Measurements from ENCODE around the gene LRMDA.

LRMDA gene

GRCh38 chr10:75431180-75432111, at the start of gene LRMDA:
Gene LRMDA (plus strand): TSS chr10:75431624.
- DNase-seq = no peak

GRCh38 chr10:75386128-75386527, 45.3 kb upstream of the LRMDA start:
- no peak for DNase-seq

- DNase-seq = no peak
These were observed 43.3 kb upstream of the LRMDA start for GRCh38 chr10:75388082-75388481.

- no peak for DNase-seq
These were observed 41.2 kb upstream of the LRMDA start for GRCh38 chr10:75390178-75390577.

GRCh38 chr10:75392271-75392670, 39.2 kb upstream of the LRMDA start:
- no peak for DNase-seq

DNA sequence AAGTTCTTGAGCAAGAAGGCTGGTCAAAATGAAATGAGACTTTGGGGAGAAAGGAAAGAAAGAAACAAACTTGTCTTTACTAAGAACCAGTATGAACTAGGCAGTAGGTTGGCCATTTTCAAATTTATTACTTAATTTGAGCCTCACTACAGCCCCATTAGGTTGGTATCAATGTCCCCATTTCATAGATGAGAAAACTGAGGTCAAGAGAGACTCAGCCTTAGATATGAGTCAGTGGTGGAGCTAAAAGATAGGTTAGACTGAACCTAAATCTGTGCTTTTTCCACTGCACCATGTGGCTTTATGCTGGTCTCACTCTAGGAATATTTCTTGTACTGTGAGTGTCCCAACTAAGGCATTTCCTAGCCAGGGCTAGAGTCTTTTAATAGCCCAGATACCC, 38.7 kb upstream of the LRMDA start:
- no peak for DNase-seq

DNA sequence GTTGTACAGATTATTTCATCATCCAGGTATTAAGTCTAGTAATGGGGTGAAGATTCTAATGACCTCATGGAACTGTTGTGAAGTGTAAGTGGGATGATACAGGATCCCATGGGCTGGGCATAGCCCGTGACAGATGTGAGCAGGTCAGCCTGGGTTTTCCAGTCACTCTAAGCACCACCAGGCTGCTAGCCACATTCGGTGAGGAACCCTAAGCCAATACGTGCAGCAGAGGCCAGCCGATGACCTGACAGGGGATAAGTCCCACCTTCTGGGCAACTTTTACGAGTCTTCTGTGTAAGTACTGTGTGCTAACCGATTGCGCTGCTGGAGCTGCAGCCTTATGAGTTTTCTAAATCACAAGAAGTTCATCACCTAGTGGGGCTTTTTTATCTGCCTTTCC, 37.2 kb upstream of the LRMDA start:
- no peak for DNase-seq

- no peak for DNase-seq
These were observed 36.1 kb upstream of the LRMDA start for GRCh38 chr10:75395066-75395931.

DNA sequence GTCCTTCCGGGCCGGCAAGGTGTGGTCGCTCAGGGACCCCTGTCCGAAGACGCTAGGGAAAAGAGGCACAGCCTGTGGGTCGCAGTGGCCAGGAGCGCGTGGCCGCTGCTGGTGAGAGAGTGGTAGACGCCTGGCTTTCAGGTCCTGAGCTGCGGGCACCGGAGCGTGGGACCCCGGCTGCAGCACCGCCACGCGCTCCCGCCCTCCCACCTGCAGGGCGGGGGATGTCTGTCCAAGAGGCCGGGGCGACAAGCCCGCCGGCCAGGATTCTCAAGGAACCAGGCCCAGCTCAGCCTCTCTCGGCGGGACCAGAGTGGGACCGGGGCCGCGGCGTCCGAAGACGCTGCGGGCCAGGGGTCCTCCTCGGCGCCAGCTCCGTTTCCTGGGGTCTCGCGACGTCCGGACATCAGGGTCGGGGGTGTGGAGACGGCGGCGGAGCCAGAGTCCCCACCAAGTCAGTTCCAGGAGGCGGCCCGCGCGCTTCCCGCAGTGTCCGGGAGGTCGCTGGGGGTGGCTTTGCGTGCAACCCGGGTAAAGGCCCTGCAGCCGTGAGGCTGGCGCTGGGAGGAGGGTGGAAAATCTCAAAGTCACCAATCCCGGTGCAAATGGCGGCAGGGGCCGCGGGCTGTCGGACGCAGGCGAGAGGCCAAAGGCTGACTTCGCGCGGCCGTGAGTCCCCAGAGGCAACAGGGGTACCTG, 35.3 kb upstream of the LRMDA start:
- DNase-seq = no peak

- DNase-seq = no peak
These were observed 34.6 kb upstream of the LRMDA start for GRCh38 chr10:75396631-75397495.

DNA sequence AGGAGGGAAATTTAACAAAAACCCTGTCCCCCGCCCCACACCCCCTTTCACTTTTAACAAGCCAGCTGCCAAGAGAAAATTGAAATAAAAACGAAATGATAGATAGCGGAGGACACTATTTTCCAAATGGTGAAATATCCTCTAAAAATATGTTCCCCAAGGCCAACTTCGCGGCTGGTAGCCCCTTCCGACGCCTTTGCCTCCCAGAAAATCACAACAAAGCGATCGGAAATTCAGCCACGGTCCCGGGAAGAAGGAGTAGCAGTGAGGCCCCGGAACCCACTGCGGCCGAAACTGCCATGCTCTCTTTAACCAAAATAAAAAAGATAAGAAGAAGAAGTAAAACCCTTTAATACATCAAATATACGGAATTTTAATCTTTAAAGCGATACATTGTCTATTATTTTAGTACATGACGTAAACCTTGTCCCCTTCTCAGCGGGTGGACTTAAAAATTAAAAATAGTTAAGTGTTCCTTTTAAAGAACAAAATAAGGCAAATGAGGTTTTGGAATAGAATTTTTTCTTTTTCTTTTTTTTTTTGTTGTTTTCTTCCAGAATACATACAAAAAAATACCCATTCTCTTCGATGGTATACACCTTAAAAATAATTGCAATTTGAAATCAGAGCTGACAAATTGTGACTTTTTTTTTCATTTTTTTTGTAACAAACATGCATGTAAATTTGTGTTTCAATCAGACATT, 33.8 kb upstream of the LRMDA start:
- no peak for DNase-seq

- DNase-seq = no peak
These were observed 33.2 kb upstream of the LRMDA start for GRCh38 chr10:75398200-75398691.

GRCh38 chr10:75398692-75399460, 32.5 kb upstream of the LRMDA start:
- no peak for DNase-seq

GRCh38 chr10:75399461-75400162, 31.8 kb upstream of the LRMDA start:
- peak; percentile 41 to 65 for DNase-seq

GRCh38 chr10:75400163-75400770, 31.2 kb upstream of the LRMDA start:
- DNase-seq = peak in 1 of 2 donors; percentile 44

DNA sequence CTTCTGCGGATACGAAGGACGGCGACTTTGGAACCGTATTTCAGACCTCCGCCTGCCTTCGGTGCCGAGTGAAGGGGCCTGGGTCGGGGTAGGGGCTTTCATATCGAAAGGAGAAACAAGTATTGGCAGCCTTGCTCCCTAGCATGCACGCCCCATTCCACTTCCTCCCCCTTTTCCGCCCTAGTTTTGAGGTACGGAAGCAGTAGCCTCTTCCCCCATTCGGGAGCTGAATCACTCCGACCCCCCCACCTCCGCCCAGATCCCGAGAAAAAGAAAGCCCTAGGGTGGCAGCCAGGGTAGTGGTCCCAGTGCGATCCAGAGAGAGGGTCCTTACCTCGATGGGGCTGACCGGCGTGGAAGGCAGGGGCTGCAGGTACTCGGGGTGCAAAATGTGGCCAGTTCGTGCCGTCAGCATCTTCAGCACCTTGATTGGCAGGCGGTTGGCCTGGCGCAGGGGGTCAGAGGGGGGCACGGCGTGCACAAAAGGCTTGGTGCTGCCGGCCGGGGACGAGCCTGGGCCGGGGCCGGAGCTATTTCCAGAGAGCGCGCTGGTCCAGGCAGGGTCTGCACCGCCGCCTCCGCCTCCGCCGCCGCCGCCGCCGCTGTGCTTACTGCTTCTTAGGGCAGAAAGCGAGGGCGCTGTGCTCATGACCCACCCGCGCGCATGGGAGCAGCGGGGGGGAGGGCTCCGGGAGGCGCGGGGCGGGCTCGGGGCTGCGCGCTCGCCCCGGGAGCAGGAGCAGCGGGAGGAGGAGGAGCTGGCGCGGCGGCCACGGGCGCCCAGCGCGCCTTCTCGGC, 30.5 kb upstream of the LRMDA start:
- DNase-seq = no peak

- DNase-seq = peak; percentile 88 to 97
These were observed 29.6 kb upstream of the LRMDA start, which contains the start of gene ZNF503 for GRCh38 chr10:75401569-75402485. Gene ZNF503 (minus strand): TSS chr10:75401764. CDS start chr10:75401419, 345 bp downstream.

Data from hippocampal formation (tissue), 2 donors.